HepG2 (cell line): ENCODE measurements around the gene CHEK1. TPM values are rescaled to one million over a fixed set of nuclear protein-coding genes. Genes with fewer than 3 reads are reported as not detected.

Experiments
- BRD4 ChIP-seq: sonication (generic); formaldehyde crosslinking; IDR thresholded peaks from 2 replicates; pipeline ENCODE4 v1.4.0; 2020; ENCODE audit warnings: missing genetic modification reagents
- CBX5 ChIP-seq: sonication (generic); formaldehyde crosslinking; IDR thresholded peaks from 2 replicates; pipeline ENCODE4 v1.4.0; 2020; ENCODE audit warnings: missing genetic modification reagents, borderline replicate concordance
- EEA1 ChIP-seq: sonication (generic); formaldehyde crosslinking; IDR thresholded peaks from 2 replicates; pipeline ENCODE4 v1.5.1; 2020; ENCODE audit warnings: mild to moderate bottlenecking, missing genetic modification reagents, borderline replicate concordance
- EZH2 ChIP-seq: conservative IDR thresholded peaks from 2 replicates; pipeline ENCODE4 v1.6.1; 2012; ENCODE audit warnings: mild to moderate bottlenecking, low read depth, low read length, moderate library complexity
- FIP1L1 ChIP-seq: fragments of 200-400 bp; formaldehyde crosslinking; IDR thresholded peaks from 2 replicates; pipeline ENCODE4 v1.6.1; 2018; ENCODE audit warnings: low read depth, mild to moderate bottlenecking, low read length, moderate library complexity, borderline replicate concordance; ENCODE audit not compliant: insufficient read depth
- HNRNPL ChIP-seq: fragments of 200-400 bp; formaldehyde crosslinking; IDR thresholded peaks from 2 replicates; pipeline ENCODE4 v1.6.1; 2017; ENCODE audit warnings: mild to moderate bottlenecking, low read depth, low read length
- JDP2 ChIP-seq: sonication (generic); formaldehyde crosslinking; IDR thresholded peaks from 2 replicates; pipeline ENCODE4 v1.8.1; 2022; ENCODE audit warnings: missing genetic modification reagents, borderline replicate concordance
- NONO ChIP-seq, 2 experiments: fragments of 450-650 bp in 1 of 2; sonication (generic) in 1 of 2; formaldehyde crosslinking in 1 of 2; IDR thresholded peaks in 1 of 2; conservative IDR thresholded peaks in 1 of 2; 2 replicates each; pipeline versions ENCODE4 v1.6.1 to v1.8.0; 2017 to 2022; ENCODE audit warnings: mild to moderate bottlenecking in 1 of 2, missing genetic modification reagents in 1 of 2, moderate library complexity in 1 of 2
- ONECUT2 ChIP-seq: sonication (generic); formaldehyde crosslinking; IDR thresholded peaks from 2 replicates; pipeline ENCODE4 v1.4.0; 2020; ENCODE audit warnings: missing genetic modification reagents
- SNAPC4 ChIP-seq: sonication (generic); formaldehyde crosslinking; IDR thresholded peaks from 2 replicates; pipeline ENCODE4 v1.4.0; 2020; ENCODE audit warnings: mild to moderate bottlenecking, missing genetic modification reagents
- STAT6 ChIP-seq: sonication (generic); formaldehyde crosslinking; IDR thresholded peaks from 2 replicates; pipeline ENCODE4 v1.4.0; 2020; ENCODE audit warnings: missing genetic modification reagents, mild to moderate bottlenecking, borderline replicate concordance
- TCF12 ChIP-seq, 2 experiments: fragments of 450-650 bp in 1 of 2; sonication (generic) in 1 of 2; formaldehyde crosslinking in 1 of 2; IDR thresholded peaks; 2 replicates each; pipeline versions ENCODE4 v1.6.1 to v1.8.0; 2017 to 2022; ENCODE audit warnings: antibody characterized with exemption in 1 of 2, mild to moderate bottlenecking in 1 of 2, missing genetic modification reagents in 1 of 2, moderate library complexity in 1 of 2
- TIGD3 ChIP-seq: sonication (generic); formaldehyde crosslinking; IDR thresholded peaks from 2 replicates; pipeline ENCODE4 v1.5.1; 2020; ENCODE audit warnings: mild to moderate bottlenecking, missing genetic modification reagents, borderline replicate concordance
- ZIK1 ChIP-seq: sonication (generic); formaldehyde crosslinking; IDR thresholded peaks from 2 replicates; pipeline ENCODE4 v1.5.0; 2020; ENCODE audit warnings: mild to moderate bottlenecking, low read depth, missing genetic modification reagents, borderline replicate concordance
- ZNF333 ChIP-seq: sonication (generic); formaldehyde crosslinking; IDR thresholded peaks from 2 replicates; pipeline ENCODE4 v1.4.0; 2020; ENCODE audit warnings: mild to moderate bottlenecking, missing genetic modification reagents, borderline replicate concordance
- ZNF709 ChIP-seq: sonication (generic); formaldehyde crosslinking; IDR thresholded peaks from 2 replicates; pipeline ENCODE4 v1.5.0; 2020; ENCODE audit warnings: mild to moderate bottlenecking, missing genetic modification reagents
- ZNF766 ChIP-seq: sonication (generic); formaldehyde crosslinking; IDR thresholded peaks from 2 replicates; pipeline ENCODE4 v1.5.0; 2020; ENCODE audit warnings: missing genetic modification reagents, borderline replicate concordance
- ZNF788 ChIP-seq: sonication (generic); formaldehyde crosslinking; IDR thresholded peaks from 2 replicates; pipeline ENCODE4 v1.5.0; 2020; ENCODE audit warnings: mild to moderate bottlenecking, missing genetic modification reagents, borderline replicate concordance
- polyA plus RNA-seq, 8 experiments: library from polyadenylated mRNA; depleted of rRNA in 3 of 8; stranded (reverse) in 7 of 8; unstranded in 1 of 8; fragments of >200 nt; fragmentation: Illumina TruSeq in 4 of 8; extraction: Trizol in 4 of 8; gene quantifications; 2 replicates each; pipeline versions ENCODE4 v1.2.1 to v1.2.3, GENCODE V29; 2011 to 2016; ENCODE audit warnings: low read depth in 4 of 8, missing spikeins in 1 of 8, mixed read lengths in 1 of 8; ENCODE audit not compliant: insufficient read depth in 1 of 8
- total RNA-seq, 5 experiments: library from RNA; depleted of rRNA; stranded (reverse); fragments of >200 nt; fragmentation: Illumina TruSeq; extraction: Trizol; gene quantifications; 2 replicates each; pipeline ENCODE4 v1.2.3, GENCODE V29; 2016; ENCODE audit warnings: low read depth in 1 of 5

Gene CHEK1
- total and polyA plus RNA-seq, 2 of the 13 experiments (the other 11 are each of a cell fraction or from before 2014, with no cell fraction given): 17.8 to 83.2 TPM

- TF ChIP-seq NONO (IDR thresholded peaks at IDR 0.05) (no peak), NONO (CRISPR knock-in tag; conservative IDR thresholded peaks at IDR 0.05) (peak; percentile 96), BRD4 (peak; percentile 96), ZNF709 (CRISPR knock-in tag) (peak; percentile 88; the same call in 1 of the 2 replicates), ZNF766 (CRISPR knock-in tag) (peak; percentile 71; the same call in 1 of the 2 replicates), EZH2 (no peak), JDP2 (peak; percentile 91), ZIK1 (CRISPR knock-in tag) (peak; percentile 71), HNRNPL (peak; percentile 86), SNAPC4 (CRISPR knock-in tag) (peak; percentile 95), TCF12 (IDR thresholded peaks at IDR 0.05) (no peak), TCF12 (CRISPR knock-in tag; IDR thresholded peaks at IDR 0.05) (peak; percentile 49; the same call in 1 of the 2 replicates), ZNF333 (CRISPR knock-in tag) (peak; percentile 67; the same call in 1 of the 2 replicates), CBX5 (0 out of 2 replicates have a peak, but pooled peaks have one; percentile 14), TIGD3 (CRISPR knock-in tag) (peak; percentile 47; the same call in 1 of the 2 replicates), FIP1L1 (no peak), ONECUT2 (CRISPR knock-in tag) (0 out of 2 replicates have a peak, but pooled peaks have one; percentile 24), STAT6 (no peak), EEA1 (CRISPR knock-in tag) (peak; percentile 71; the same call in 1 of the 2 replicates), ZNF788 (CRISPR knock-in tag) (peak; percentile 65)
Measured at GRCh38 chr11:125625630-125626287, 796 bp downstream of the CHEK1 start (continued).
